IPS DF 4.7 (cell line): ENCODE results near the gene SLC25A42.
A peak's percentile ranks its signal among the peaks of the same experiment; 100 is the strongest.
"Not testable (repeated sequence)": the region's sequence is repeated elsewhere in the genome, so short reads cannot be mapped to it uniquely, and the experiment has no call there.

Experiments
- DNase-seq: peaks from one replicate; pipeline ENCODE4 v3.0.0-alpha.2; 2013; ENCODE audit warnings: low spot score; ENCODE audit errors: extremely low read depth

The SLC25A42 gene, protein sequence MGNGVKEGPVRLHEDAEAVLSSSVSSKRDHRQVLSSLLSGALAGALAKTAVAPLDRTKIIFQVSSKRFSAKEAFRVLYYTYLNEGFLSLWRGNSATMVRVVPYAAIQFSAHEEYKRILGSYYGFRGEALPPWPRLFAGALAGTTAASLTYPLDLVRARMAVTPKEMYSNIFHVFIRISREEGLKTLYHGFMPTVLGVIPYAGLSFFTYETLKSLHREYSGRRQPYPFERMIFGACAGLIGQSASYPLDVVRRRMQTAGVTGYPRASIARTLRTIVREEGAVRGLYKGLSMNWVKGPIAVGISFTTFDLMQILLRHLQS

DNA sequence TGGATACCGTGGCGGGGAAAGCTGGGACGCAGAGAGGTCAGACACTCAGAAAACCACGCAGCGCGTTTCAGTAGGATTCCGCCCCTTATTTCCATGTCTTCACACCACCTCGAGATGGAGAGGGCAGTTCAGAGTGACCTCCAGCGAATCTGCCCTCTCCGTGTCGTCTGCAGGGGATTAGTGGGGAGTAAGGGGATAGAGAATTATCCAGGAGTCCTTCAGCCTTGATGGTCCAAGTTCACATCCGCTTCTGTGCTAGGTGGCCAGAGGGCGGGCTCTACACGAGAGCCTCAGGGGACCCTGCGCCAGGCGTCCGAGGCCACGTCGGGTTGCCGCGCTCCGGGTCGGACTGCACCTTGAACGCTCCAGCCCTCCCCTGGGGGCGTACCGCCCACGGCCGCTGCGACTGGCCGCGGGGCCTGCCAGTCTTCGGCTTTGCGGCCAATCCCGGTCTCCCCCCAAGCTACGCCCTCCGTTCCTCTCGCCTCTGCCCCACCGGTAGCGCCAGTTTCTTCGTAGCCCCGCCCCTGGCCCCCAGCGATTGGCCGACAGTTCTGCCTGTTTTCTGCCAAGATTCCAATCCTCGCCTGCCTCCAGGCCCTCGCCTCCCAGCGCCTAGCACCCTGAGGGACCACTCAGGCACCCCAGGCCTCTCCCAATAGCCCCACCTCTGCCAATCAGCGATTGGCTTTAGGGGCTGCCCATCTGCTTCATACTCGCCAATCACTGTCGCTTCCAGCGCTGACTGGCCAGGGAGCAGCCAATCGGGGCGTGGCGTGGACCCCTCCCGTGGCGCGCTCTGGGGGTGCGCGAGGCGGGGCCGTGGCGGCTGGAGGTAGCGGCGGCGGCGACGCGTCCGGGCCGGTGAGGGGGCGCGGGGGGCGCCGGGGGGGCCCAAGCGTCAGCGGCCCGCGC, at the start of gene SLC25A42:
Gene SLC25A42, plus strand, starts transcription at position 812 of the 915 bp plus-strand sequence. CDS start 32,131 bp downstream, outside the sequence.
- DNase-seq = peak; percentile 96

DNA sequence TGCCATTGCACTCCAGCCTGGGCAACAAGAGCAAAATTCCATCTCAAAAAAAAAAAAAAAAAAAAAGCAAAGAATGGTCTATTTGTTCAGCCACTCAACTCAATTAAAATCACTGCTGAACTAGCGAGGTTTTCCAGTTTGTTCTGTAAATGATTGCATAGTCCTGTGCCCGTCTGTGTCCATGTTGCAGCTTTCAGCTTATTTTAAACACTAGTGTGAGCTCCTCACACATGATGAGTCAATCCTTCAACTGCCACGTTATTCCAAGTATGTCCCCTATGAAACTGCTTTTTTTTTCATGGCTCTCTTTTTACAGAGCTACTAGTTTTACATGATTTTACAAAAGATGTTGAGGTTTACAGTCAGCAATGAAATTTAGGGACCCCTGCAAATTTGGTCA, 42.7 kb upstream of the SLC25A42 start:
- DNase-seq = no peak

DNA sequence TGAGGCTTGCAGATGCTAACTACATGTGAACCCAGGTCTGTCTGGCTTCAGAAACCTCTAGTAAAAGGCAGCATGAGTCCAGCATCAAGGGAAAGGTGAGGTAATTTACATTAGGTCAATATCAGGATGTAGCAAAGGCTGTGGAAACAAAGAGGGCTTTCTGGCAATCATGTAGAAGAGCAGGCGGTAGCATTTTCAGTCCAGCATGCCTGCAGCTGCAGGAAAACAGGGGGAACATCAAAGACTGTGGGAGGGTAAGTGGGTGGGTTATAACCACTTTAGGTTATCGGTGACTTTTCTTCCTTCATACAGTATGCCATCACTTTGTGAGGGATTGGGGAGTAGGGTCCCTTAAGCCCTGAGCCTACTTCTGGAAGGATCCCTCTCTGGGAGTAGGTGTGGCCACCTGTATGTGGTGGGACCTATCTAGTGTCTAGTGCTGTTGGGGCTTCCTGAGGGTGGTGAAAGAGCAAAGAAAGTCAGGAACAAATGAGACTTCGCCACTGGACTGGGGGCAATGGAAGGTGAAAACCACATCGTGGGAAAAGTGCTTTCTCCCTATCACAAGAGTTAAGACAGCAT, 41.3 kb upstream of the SLC25A42 start:
- no peak for DNase-seq

- not testable (repeated sequence) for DNase-seq
Measured at GRCh38 chr19:19023376-19023775, 40.4 kb upstream of the SLC25A42 start.

DNA sequence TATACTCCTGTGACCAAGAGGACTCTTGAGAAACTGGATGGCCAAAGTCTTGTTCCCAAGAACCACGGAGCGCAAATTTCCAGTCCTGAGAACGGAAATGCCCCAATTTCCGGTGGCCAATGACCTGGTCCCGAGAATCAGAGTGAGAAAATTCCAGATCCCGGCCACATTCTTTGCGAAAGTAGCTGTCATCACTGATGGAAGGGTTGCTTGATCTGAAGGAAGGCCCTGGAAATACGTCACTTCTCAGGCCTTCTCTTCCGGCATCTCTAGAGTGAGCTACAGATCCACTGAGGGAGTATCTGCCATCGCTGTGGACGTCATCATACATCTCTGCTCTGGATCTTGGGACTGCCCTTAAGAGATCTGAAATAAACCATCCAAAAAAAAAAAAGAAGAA, 37.9 kb upstream of the SLC25A42 start:
- DNase-seq = no peak

- DNase-seq = no peak
Measured at GRCh38 chr19:19026299-19026971, 37.4 kb upstream of the SLC25A42 start.

GRCh38 chr19:19027228-19027627, 36.6 kb upstream of the SLC25A42 start:
- no peak for DNase-seq

DNA sequence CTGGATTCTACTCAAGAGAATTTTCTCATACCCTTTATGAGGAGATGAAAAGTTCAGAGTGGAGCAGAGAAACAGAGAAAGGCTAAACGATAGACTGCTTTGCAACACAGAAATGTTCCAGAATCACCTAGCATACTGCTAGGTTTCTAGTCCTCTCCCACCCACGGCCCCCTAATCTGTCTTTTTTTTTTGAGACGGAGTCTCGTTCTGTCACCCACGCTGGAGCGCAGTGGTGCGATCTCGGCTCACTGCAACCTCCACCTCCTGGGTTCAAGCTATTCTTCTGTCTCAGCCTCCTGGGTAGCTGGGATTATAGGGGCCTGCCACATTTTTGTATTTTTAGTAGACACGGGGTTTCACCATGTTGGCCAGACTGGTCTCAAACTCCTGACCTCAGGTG, 35.3 kb upstream of the SLC25A42 start:
- DNase-seq = no peak

GRCh38 chr19:19031891-19032290, 31.9 kb upstream of the SLC25A42 start:
- no peak for DNase-seq

DNA sequence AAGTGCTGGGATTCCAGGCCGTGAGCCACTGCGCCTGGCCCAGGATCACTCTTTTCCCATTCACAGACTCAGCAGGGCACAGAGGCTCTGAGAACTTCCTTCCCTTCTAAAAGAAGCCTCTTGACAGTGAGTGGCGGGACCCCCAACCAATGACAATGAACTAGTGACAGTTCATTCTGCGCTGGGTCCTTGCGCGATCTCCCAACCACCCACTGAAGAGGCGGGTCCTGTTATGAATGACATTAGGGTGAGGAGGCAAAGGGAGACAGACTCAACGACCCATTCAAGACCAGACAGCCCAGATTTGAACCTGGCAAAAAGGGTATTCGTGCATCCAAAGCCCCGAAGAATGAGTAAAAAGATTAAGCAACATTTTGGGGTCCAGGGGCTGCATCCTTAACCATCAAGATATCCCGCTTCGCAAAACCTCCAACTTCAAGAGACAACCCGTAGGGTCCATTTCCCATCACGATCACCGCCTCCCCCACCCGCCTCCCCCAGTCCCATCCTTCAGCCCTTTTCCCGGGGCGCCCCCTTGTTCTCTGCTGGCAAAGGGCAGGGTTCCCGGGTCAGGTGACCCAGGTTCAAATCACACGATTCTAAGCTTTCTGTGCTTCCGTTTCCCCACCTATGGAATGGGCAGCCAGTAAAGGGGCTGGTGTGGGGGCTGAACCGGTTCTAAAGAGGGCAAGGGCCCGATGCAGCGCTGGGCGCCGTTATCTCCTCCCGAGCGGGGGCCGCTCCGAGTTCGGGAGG, 31.2 kb upstream of the SLC25A42 start:
- DNase-seq = peak; percentile 84

- no peak for DNase-seq
Measured at GRCh38 chr19:19033176-19033425, 30.7 kb upstream of the SLC25A42 start.

GRCh38 chr19:19033426-19034203, 30.2 kb upstream of the SLC25A42 start, which contains the start of the genes ARMC6 and SUGP2:
Gene ARMC6 (plus strand): TSS chr19:19033603. CDS start chr19:19034210, 607 bp downstream.
Gene SUGP2 (minus strand): TSS chr19:19033517. CDS start chr19:19031071, 2,446 bp downstream.
- no peak for DNase-seq

GRCh38 chr19:19034204-19034624, 29.6 kb upstream of the SLC25A42 start:
- no peak for DNase-seq

GRCh38 chr19:19039901-19040300, 23.9 kb upstream of the SLC25A42 start:
- no peak for DNase-seq

DNA sequence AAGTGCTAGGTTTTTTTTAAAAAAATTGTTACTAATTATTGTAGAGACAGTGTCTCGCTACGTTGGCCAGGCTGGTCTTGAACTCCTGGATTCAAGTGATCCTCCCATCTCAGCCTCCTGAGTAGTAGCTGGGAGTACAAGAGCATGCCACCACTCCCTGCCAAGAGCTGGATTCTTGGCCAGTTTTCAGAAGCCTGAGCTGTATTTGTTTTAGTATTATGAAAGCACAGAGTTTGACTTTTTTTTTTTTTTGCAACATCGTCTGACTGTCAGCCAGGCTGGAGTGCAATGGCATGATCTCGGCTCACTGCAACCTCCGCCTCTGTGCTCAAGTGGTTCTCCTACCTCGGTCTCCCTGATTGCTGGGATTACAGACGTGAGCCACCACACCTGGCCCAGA, 23.4 kb upstream of the SLC25A42 start:
- DNase-seq = no peak

DNA sequence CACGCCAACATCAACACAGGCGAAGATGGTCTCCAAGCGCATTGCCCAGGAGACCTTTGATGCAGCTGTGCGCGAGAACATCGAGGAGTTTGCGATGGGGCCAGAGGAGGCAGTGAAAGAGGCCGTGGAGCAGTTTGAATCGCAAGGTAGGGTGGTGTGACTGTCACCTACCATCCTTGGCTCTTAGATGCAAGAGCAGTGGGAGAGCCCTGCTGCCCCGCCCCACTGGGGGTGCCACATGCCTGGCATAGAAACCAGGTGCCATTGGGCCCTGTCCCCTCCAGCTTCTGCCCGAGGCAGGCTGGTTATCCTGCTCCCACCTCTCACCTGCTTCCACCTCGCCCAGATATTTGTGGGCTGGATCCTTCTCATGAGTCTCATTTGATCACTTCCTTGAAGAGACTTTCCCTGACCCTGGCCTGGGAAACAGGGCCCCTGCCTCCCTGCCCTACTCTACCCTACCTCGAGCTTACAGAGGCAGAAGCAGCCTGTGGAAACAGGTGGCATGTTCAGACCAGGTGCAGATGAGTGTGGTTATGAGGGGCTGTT, 21.0 kb upstream of the SLC25A42 start:
- DNase-seq = no peak

DNA sequence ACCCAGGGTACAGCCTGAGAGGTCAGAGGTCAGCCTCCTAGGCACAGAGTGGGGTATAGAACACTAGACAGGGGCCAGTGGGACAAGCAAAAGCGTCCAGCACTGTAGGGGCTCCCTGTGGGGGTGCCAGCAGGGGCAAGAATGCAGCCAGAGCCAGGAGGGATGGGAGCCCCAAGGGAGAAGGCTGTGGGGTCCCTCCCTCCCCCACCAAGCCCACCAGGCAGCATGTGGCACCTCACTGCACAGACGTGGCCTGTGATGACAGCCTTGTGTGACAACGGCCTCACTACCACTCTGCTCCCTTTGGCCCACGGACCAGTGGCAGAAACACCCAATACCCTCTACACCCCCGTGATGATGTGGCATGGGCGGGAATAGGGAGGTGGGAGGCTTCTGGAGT, 20.3 kb upstream of the SLC25A42 start:
- DNase-seq = no peak

GRCh38 chr19:19043881-19044280, 19.9 kb upstream of the SLC25A42 start:
- no peak for DNase-seq

DNA sequence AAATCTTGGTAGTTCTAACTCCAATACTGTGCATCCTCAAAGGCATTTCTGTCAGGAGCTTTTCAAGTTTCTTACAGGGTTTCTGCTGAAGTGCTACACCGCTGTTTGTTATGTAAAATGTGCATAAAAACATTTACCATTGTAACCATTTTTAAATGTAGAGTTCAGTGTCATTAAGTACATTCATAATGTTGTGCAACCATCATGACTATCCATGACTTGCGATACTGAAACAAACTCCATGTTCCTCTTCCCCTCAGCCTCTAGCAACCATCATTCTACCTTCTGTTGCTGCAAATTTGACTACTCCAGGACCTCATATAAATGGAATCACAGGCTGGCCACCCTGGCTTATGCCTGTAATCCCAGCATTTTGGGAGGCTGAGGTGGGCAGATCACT, 14.4 kb upstream of the SLC25A42 start:
- no peak for DNase-seq

GRCh38 chr19:19050104-19050503, 13.7 kb upstream of the SLC25A42 start:
- DNase-seq = no peak
